ENCODE measurements around the gene HIRIP3.

The HIRIP3 gene

GRCh38 chr16:29995911-29996765, 721 bp upstream of the HIRIP3 start, which contains the start of gene INO80E:
Gene INO80E, plus strand, starts transcription at chr16:29996241. Its CDS starts 70 bp downstream, at chr16:29996311.
- peak; percentile 99 for DNase-seq

GRCh38 chr16:29994600-29995323, 655 bp downstream of the HIRIP3 start:
- peak; percentile 87 for DNase-seq

- DNase-seq = no peak
These were observed 1.4 kb downstream of the HIRIP3 start for GRCh38 chr16:29993903-29994599.

GRCh38 chr16:29993191-29993902, 2.1 kb downstream of the HIRIP3 start:
- no peak for DNase-seq

GRCh38 chr16:29992344-29992967, 3.0 kb downstream of the HIRIP3 start:
- peak; percentile 22 for DNase-seq

- no peak for DNase-seq
These were observed 3.9 kb downstream of the HIRIP3 start for GRCh38 chr16:29991571-29991904.

GRCh38 chr16:29990883-29991570, 4.4 kb downstream of the HIRIP3 start:
- no peak for DNase-seq

GRCh38 chr16:29990034-29990433, 5.4 kb downstream of the HIRIP3 start:
- DNase-seq = no peak

- no peak for DNase-seq
These were observed 6.1 kb downstream of the HIRIP3 start for GRCh38 chr16:29989111-29989858.

GRCh38 chr16:29988346-29989075, 6.9 kb downstream of the HIRIP3 start:
- no peak for DNase-seq

- no peak for DNase-seq
These were observed 7.9 kb downstream of the HIRIP3 start for GRCh38 chr16:29987371-29988085.

- no peak for DNase-seq
These were observed 8.5 kb downstream of the HIRIP3 start for GRCh38 chr16:29986931-29987330.

GRCh38 chr16:29986231-29986630, 9.2 kb downstream of the HIRIP3 start:
- DNase-seq = no peak

GRCh38 chr16:29985271-29985811, 10.1 kb downstream of the HIRIP3 start:
- no peak for DNase-seq

- no peak for DNase-seq
These were observed 10.7 kb downstream of the HIRIP3 start for GRCh38 chr16:29984764-29985147.

GRCh38 chr16:29984137-29984763, 11.2 kb downstream of the HIRIP3 start:
- no peak for DNase-seq

GRCh38 chr16:29983420-29984136, 11.8 kb downstream of the HIRIP3 start:
- no peak for DNase-seq

All from NCI-H69 (cell line).